CD4-positive, alpha-beta T cell treated with Interleukin-15 for 4 hours (primary cell): ENCODE results near the gene SSR2.

Source experiments
- DNase-seq: peaks from one replicate; pipeline ENCODE4 v3.0.0-alpha.2; 2020; ENCODE audit warnings: low spot score

The SSR2 gene

GRCh38 chr1:155973723-155974122 is 47.0 kb downstream of the SSR2 start:
- no peak for DNase-seq

GRCh38 chr1:155971910-155972809 is 48.6 kb downstream of the SSR2 start:
- no peak for DNase-seq

DNA sequence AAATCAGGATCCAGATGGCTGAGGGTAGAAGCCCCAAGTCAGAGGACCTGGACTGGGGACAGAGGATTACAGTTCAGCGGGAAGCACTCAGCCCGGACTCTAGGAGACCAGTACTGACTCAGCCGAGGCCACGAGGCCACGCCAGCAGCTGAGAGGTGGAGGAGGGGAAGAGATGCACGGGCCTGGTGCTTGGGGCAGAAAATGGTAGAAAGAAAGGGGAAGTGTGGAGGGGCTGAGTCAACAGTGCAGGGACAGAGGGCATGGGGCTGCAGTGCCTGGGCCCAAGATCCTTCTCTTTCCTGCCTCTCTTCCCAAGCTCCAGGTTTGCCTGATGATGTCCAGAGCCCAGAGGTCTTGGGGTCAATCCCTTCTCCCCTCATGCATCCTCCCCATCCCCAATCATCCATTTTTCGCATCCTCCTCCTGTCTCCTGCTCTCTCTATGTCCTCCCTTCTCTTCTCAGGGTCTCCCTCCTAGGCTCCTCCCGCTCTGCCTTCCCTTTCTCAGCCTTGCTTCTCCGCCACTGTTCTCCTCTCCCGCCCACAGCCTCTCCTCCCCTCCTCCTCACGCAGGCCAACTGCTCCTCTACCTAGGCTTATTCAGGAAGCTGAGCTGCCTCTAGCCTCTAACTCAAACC is 50.1 kb downstream of the SSR2 start:
- peak; percentile 30 for DNase-seq

DNA sequence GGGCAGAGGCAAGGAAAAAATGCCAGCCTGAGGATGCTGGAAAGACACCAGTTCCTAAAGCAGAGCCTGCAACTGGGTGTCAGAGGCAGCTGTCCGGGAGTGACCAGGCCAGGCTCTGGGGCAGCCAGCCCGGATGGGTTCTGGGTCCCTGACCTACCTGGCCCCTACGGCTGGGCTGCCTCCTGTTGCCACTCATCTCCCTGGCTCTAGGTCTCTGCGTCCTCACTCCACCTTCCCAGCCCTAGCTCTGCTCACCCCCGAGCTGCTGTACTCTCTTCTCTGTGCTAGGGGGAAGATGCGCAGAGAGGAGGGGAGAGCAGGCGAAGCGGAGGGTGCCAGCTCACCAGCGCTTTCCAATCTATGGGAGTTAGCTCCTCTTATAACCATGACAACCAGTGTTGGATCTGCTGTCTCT is 51.4 kb downstream of the SSR2 start:
- DNase-seq, result no peak

- no peak for DNase-seq
Observed at GRCh38 chr1:155968670-155969069, 52.1 kb downstream of the SSR2 start.

DNA sequence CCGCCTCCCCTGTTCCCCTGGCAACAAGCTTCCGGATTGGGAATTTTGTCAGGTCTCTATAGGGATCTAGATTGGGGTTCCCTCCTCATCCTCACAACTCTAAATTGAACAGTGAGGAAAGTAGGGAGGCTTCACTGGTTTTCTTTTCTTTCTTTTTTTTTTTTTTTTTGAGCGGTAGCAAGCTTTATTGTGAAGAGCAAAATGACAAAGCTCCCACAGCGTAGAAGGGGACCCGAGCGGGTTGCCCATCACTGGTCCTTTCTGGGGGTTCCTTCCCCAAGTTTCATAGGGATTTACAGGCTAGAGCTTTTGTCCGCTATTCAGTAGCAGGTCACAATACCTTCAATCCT is 52.7 kb downstream of the SSR2 start:
- DNase-seq, result no peak

DNA sequence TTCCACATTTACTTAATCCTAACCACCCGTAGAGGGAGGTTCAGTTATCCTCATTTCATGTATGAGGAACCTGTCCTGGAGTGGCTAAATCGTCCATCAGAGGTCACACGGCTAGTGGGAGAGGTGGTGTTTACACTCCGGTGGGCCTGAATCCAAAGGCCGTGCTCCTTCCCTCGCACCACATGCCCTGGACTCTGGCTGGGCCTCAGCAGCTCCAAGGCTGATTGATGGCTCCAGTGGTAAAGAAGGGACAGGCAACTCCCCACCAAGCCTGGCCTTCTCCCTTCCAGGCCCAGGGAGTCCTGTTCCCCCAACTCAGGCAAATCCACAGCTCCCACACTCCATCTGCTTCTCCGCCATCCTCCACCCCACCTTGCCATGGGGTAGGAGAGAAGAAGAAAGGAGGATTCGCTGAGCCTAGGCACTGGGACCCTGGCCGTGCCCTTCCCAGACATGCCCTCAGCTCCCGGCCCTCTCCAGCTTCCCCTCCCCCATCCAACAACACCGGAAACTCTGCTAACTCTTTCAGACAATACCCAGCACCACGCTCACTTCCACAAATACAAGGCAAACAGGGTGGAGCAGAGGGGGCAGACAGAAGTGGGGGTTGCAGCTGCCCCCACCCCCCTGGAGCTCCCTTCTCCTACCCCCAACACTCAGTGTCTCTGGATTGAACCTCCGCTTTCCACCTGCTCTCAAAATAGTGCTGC is 53.3 kb downstream of the SSR2 start:
- DNase-seq, result no peak

- no peak for DNase-seq
Observed at GRCh38 chr1:155966750-155967149, 54.0 kb downstream of the SSR2 start.

- no peak for DNase-seq
Observed at GRCh38 chr1:155966135-155966534, 54.6 kb downstream of the SSR2 start.

DNA sequence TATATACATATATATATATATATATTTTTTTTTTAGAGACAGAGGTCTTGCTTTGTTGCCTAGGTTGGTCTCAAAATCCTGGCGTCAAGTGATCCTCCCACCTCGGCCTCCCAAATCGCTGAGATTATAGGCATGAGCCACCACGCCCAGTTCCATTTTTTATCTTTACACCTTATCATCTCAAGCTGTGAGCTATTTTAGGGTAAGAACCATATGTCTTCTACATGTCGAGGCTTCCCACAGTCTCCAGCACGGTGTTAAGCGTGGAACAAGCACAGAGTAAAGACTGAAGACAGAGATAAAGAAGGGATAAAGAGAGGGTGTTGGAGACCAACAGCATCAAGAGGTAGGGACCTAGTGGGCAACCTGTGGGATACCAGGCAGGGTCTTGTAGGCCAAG is 56.6 kb downstream of the SSR2 start:
- no peak for DNase-seq

DNA sequence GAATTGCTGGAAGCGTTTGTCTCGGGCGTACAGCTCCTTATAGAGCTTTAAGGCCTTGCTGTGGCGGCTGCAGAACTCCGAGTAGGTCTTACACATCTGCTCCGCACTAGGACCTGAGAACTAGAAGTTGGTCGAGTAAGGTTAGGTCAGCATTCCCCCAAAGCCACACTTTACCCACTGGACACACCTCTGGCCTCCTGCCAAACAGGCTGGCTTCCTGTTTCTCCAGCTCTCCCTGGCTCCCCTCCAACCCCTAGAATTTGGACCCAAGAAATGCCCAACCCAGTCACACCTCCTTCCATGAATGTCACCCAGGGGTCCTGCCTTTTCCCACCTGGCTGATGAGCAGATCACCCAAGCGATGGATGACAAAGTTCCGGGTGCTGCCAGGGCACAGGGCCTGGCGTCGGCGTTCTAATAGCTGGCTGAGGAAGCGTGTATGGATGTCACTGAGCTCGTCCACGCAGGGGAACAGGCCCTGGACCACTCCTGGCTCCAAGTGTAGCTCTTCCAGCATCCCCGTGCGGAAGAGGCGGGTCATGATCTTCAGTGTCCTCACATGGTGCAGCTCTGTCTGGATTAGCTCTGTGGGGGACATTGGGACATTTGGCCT is 58.0 kb downstream of the SSR2 start:
- no peak for DNase-seq

DNA sequence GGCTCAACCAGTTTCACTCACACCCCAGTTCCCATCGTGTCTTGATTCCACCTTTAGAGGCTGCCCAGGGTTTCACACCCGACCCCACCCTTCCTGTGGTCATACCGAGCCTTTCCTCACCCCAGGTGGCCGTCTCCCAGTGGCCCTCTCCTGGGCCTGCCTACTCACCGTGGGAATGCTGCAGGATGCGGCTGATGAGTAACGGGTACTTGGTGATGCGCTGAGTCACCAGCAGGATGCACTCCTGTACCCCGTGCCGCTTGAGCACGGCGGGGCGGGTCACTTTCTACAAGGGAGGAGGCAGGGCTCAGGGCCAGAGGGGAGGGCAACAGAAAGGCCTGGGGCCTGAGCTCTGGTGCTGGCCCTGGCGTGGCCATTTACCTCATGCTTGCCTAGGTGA is 58.8 kb downstream of the SSR2 start:
- peak; percentile 38 for DNase-seq

DNA sequence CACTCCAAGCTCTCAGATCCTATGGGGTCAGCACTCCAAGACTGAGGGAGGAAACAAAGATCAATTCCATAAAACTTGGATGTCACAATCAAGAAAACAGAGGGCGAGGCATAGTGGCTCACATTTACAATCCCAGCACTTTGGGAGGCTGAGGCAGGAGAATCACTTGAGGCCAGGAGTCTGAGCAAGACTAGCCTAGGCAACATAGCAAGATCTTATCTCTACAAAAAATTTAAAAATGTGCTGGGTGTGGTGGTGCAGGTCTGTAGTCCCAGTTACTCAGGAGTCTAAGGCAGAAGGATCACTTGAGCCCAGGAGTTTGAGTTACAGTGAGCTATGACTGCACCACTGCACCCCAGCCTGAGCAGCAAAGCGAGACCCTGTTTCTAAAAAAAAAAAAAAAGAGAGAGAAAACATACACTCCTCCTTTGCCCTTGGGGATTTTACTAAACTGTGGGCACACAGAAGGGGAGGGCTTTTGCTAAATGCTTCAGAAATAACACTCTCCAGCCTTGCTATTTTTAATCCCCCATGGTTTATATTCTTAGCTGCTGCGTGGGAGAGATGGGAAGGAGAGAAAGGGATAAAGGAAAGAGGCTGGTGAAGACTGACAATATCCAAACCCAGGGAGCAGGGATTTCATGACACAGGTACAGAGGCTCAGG is 60.5 kb downstream of the SSR2 start:
- DNase-seq, result no peak
